Natural killer cell (primary cell): ENCODE measurements around the gene SLC26A8. TPM values are rescaled to one million over a fixed set of nuclear protein-coding genes. Genes with fewer than 3 reads are reported as not detected.
"Not testable (repeated sequence)": the region's sequence is repeated elsewhere in the genome, so short reads cannot be mapped to it uniquely, and the experiment has no call there.

Source experiments
- ATAC-seq, 3 donors: fragments of 150-1000 bp in 2 of 3; fragments of 200-7000 bp in 1 of 3; cut with Tn5 transposase; 1 replicate in 1 of 3; 2 replicates in 2 of 3; pipeline ENCODE4 v1.10.0; 2021; ENCODE audit warnings: mild to moderate bottlenecking in 2 of 3, moderate library complexity in 2 of 3
- DNase-seq, 2 donors: peaks; one replicate each; pipeline versions ENCODE4 v3.0.0 to v3.0.0-alpha.2; 2013 to 2021; ENCODE audit warnings: mixed read lengths in 1 of 2
- H3K27ac ChIP-seq: one replicate; pipeline ENCODE4 v1.5.1; 2013; ENCODE audit warnings: mild to moderate bottlenecking, low read length
- H3K27me3 ChIP-seq: one replicate; pipeline ENCODE4 v1.6.1; 2013; ENCODE audit warnings: low read length; ENCODE audit not compliant: control insufficient read depth, insufficient read depth
- H3K36me3 ChIP-seq: one replicate; pipeline ENCODE4 v1.6.1; 2013; ENCODE audit warnings: low read length; ENCODE audit not compliant: control insufficient read depth, insufficient read depth
- H3K4me1 ChIP-seq: one replicate; pipeline ENCODE4 v1.6.1; 2013; ENCODE audit warnings: low read length; ENCODE audit not compliant: control insufficient read depth, insufficient read depth
- H3K4me3 ChIP-seq: one replicate; pipeline ENCODE4 v1.5.1; 2013; ENCODE audit warnings: low read length
- H3K9me3 ChIP-seq: one replicate; pipeline ENCODE4 v1.6.1; 2013; ENCODE audit warnings: low read length; ENCODE audit not compliant: control insufficient read depth, insufficient read depth
- H3K27ac Mint-ChIP-seq, 2 donors: one replicate each; pipeline ENCODE4 v1.8.0; 2022; ENCODE audit warnings: mild to moderate bottlenecking in 2 of 2, mixed read lengths in 2 of 2, moderate library complexity in 1 of 2
- H3K27me3 Mint-ChIP-seq, 2 donors: one replicate each; pipeline ENCODE4 v1.8.0; 2022; ENCODE audit warnings: low read depth in 2 of 2, mixed read lengths in 2 of 2
- H3K36me3 Mint-ChIP-seq: one replicate; pipeline ENCODE4 v1.8.0; 2022; ENCODE audit warnings: mixed read lengths
- H3K4me1 Mint-ChIP-seq, 2 donors: one replicate each; pipeline ENCODE4 v1.8.0; 2022; ENCODE audit warnings: mixed read lengths in 2 of 2
- H3K4me3 Mint-ChIP-seq: one replicate; pipeline ENCODE4 v1.8.0; 2022; ENCODE audit warnings: mild to moderate bottlenecking, moderate library complexity, mixed read lengths
- H3K9me3 Mint-ChIP-seq, 2 donors: one replicate each; pipeline ENCODE4 v1.8.0; 2022; ENCODE audit warnings: mixed read lengths in 2 of 2
- CTCF ChIP-seq: fragments of 200-600 bp; IDR thresholded peaks from one replicate; pipeline ENCODE4 v1.8.0; 2022; ENCODE audit warnings: antibody characterized with exemption
- WGBS: methylation state at CpG from one replicate; pipeline ENCODE4 v1.1.7; 2013; ENCODE audit warnings: missing lambda C conversion rate; ENCODE audit not compliant: insufficient coverage; 5-methylcytosine and 5-hydroxymethylcytosine counted together
- intact Hi-C: fragments of 100-400 bp; cut with micrococcal nuclease; formaldehyde crosslinking; loops from one replicate; pipeline ENCODE4 v1.14.2; 2022
- total RNA-seq, 4 donors: library from RNA; stranded (reverse); fragments of 120-200 nt in 1 of 4; gene quantifications; one replicate each; pipeline versions ENCODE4 v1.2.3 to v1.2.4, GENCODE V29; 2013 to 2022

The SLC26A8 gene
- total RNA-seq, 3 donors from 2014 or later (not counting 1 experiment from before 2014, with no cell fraction given) = 0.93 TPM; not detected in 2

GRCh38 chr6:35935469-35935868 is 89.0 kb downstream of the SLC26A8 start:
- Histone ChIP-seq H3K36me3 (no peaks in the 10 kb centered on the region), H3K4me1 (no peaks in the 10 kb centered on the region), H3K27ac (no peak overlapping the region), H3K27me3 (no peaks in the 10 kb centered on the region), H3K9me3 (no peaks in the 10 kb centered on the region), H3K4me3 (no peak overlapping the region)
- ATAC-seq (no peak), DNase-seq (no peak)
- intact Hi-C loops = no loop called here
- peaks cover 24 to 30% of the 10 kb centered on the region in 2 donors for H3K27me3 Mint-ChIP-seq
- WGBS = 73% methylated on average over 5 of the region's 5 CpGs
- H3K4me3 Mint-ChIP-seq = no peak overlapping the region
- no peak overlapping the region for H3K27ac Mint-ChIP-seq
- H3K9me3 Mint-ChIP-seq = no peaks in the 10 kb centered on the region
- no peaks in the 10 kb centered on the region for H3K36me3 Mint-ChIP-seq
- H3K4me1 Mint-ChIP-seq = peaks cover 0 to 6% of the 10 kb centered on the region in 2 donors
- no peak for TF ChIP-seq CTCF

DNA sequence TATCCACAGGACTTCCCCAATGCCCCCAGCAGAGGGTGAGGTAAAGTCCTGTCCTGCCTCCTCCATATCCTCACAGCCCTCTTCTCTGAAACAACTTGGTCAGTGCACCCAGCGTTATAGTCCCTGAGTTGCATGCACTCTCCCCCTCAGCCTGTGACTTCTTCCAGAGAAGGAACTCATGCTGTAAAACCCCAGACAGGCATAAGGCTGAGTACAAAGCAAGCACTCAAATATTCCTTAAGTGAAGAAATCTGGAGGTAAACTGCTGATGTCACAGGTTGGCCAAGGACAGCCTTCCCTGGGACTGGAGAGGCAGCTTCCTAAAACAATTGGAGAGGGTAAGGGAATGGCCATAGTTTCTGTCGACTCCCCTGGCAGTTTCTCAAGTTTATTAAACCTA is 90.6 kb downstream of the SLC26A8 start:
- no peaks in the 10 kb centered on the region for H3K9me3 Mint-ChIP-seq
- no peaks in the 10 kb centered on the region for H3K36me3 ChIP-seq
- peaks cover 24 to 25% of the 10 kb centered on the region in 2 donors for H3K27me3 Mint-ChIP-seq
- no peak for ATAC-seq
- no peak overlapping the region for H3K4me3 Mint-ChIP-seq
- H3K27ac Mint-ChIP-seq = no peak overlapping the region
- no peak for TF ChIP-seq CTCF
- no peak overlapping the region for H3K27ac ChIP-seq
- no peak for DNase-seq
- intact Hi-C loops = no loop called here
- H3K9me3 ChIP-seq = no peaks in the 10 kb centered on the region
- no peaks in the 10 kb centered on the region for H3K4me1 ChIP-seq
- H3K27me3 ChIP-seq = no peaks in the 10 kb centered on the region
- H3K4me3 ChIP-seq = no peak overlapping the region
- 83% methylated on average over 2 of the region's 2 CpGs for WGBS
- peaks cover 0 to 6% of the 10 kb centered on the region in 2 donors for H3K4me1 Mint-ChIP-seq
- no peaks in the 10 kb centered on the region for H3K36me3 Mint-ChIP-seq

- peaks cover 13 to 15% of the 10 kb centered on the region in 2 donors for H3K27me3 Mint-ChIP-seq
- whole genome bisulfite sequencing = 61% methylated on average over 9 of the region's 10 CpGs
- not testable (repeated sequence) for H3K27ac Mint-ChIP-seq
Observed at GRCh38 chr6:35931873-35932272, 92.6 kb downstream of the SLC26A8 start.

GRCh38 chr6:35931120-35931561 is 93.3 kb downstream of the SLC26A8 start:
- H3K9me3 Mint-ChIP-seq = no peaks in the 10 kb centered on the region
- H3K4me3 Mint-ChIP-seq = no peak overlapping the region
- intact Hi-C loops = no loop called here
- Histone ChIP-seq H3K27ac (no peak overlapping the region), H3K4me1 (no peaks in the 10 kb centered on the region), H3K36me3 (no peaks in the 10 kb centered on the region), H3K9me3 (no peaks in the 10 kb centered on the region), H3K27me3 (no peaks in the 10 kb centered on the region), H3K4me3 (no peak overlapping the region)
- H3K4me1 Mint-ChIP-seq = peaks cover 0 to 6% of the 10 kb centered on the region in 2 donors
- no peak for TF ChIP-seq CTCF
- no peak for ATAC-seq
- 96% methylated on average over 30 of the region's 30 CpGs for WGBS
- peaks cover 6 to 15% of the 10 kb centered on the region in 2 donors for H3K27me3 Mint-ChIP-seq
- no peak overlapping the region for H3K27ac Mint-ChIP-seq
- H3K36me3 Mint-ChIP-seq = no peaks in the 10 kb centered on the region
- DNase-seq = no peak

More at GRCh38 chr6:35931873-35932272, 92.6 kb downstream of the SLC26A8 start:
- H3K4me3 ChIP-seq, H3K27ac ChIP-seq, H3K9me3 Mint-ChIP-seq, H3K4me1 ChIP-seq, DNase-seq, ATAC-seq, H3K36me3 Mint-ChIP-seq, intact Hi-C loops, H3K36me3 ChIP-seq, H3K27me3 ChIP-seq, H3K4me1 Mint-ChIP-seq, H3K9me3 ChIP-seq: not testable (repeated sequence)
- peak overlapping the region; percentile 52 for H3K4me3 Mint-ChIP-seq
